Measurements from ENCODE around the gene GGT6.
A peak's percentile ranks its signal among the peaks of the same experiment; 100 is the strongest.
"Not testable (repeated sequence)": the region's sequence is repeated elsewhere in the genome, so short reads cannot be mapped to it uniquely, and the experiment has no call there.

The GGT6 gene, protein sequence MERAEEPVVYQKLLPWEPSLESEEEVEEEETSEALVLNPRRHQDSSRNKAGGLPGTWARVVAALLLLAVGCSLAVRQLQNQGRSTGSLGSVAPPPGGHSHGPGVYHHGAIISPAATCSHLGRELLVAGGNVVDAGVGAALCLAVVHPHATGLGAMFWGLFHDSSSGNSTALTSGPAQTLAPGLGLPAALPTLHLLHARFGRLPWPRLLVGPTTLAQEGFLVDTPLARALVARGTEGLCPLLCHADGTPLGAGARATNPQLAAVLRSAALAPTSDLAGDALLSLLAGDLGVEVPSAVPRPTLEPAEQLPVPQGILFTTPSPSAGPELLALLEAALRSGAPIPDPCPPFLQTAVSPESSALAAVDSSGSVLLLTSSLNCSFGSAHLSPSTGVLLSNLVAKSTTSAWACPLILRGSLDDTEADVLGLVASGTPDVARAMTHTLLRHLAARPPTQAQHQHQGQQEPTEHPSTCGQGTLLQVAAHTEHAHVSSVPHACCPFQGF

DNA sequence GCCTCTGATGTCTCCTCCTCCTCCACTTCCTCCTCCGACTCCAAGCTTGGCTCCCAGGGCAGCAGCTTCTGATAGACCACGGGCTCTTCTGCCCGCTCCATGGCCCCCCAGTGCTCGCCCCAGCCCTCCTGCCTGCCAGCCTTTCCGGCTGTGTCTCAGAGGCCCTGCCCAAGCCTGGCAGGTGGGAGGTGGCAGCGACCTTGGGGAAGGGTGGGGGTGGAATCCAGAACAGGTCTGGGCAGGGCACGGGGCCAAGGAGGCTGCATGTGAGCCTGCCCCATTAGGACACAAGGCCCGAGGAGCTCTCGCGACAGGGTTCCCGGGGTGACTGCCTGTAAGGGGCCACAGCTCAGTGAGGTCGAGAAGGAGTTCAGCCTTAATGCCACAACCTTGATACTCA, at the start of gene GGT6:
Gene GGT6, minus strand, starts transcription at position 157 of the 400 bp plus-strand sequence. Its CDS starts 56 bp downstream, at position 101.
- no peak for ATAC-seq

DNA sequence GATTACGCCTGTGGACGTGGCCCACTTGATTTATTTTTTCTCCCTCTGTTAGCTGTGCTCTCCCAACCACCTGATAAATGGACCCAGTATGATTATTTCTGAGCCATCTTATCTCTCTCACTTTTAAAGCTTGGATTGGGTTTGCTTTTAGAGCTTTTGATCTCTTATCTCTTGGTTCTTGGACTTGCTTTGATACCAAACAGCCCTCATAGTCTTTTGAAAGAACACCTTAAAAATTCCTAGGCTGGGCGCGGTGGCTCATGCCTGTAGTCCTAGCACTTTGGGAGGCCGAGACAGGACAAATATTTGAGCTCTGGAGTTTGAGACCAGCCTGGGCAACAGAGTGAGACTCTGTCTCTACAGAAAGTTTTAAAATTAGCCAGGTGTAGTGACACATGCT, 49.8 kb upstream of the GGT6 start:
- ATAC-seq, result no peak

DNA sequence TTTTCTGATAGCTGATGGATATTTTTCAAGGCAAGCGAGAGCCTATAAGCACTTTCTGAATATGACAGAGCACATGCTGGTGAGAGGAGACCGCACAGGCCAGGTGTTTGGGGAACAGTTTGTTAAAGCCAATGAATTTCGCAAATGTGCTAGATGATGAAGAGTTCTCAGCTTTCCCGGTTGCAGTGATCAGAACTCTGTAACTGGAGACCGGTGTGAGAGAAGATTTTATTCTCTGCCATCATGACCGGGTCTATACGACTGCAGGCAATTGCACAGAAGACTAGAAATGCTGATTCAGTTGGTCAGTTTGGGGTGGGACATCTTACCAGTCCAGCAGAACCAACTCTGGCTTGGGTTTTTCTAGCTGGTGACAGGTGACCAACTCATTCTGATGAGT, 49.4 kb upstream of the GGT6 start:
- ATAC-seq, result no peak

- ATAC-seq, result no peak
Measured at GRCh38 chr17:4607773-4608187, 47.4 kb upstream of the GGT6 start.

DNA sequence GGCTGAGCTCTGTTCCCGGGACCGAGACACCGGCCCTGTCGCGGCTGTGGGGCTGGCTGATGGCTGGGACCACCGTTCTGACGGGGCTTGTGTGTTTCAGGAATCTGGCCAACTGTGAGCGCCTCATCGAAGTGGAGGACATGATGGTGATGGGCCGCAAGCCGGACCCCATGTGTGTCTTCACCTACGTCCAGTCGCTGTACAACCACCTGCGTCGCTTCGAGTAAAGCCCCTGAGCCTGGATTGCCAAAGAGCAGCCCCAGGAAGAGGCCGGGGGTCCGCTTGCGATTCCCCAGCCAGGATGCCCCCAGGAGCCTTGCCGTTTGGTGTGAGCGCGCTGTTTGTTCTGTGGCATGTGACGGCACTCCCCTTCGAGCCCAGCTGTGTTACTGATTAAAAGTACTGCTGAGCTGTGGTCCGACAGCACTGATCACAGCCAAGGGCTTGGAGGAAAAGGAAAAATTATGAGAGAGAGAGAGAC, 46.9 kb upstream of the GGT6 start:
- ATAC-seq, result no peak

DNA sequence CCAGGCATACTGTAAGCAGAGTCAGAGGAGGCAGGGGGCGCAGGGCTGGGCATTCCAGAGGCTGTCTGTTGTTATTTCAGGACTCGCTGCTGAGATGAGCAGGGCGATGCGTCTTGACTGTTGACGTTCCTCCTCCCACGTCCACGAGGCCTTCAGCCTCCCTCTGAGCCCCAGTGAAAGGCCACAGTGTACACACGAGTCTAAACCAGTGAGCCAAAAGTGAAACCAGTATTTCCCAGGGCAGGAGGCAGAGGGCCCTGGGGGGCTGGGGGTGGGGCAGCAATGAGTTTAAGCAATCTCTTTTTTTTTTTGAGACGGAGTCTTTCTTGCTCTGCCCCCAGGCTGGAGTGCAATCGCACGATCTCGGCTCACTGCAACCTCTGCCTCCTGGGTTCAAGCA, 45.4 kb upstream of the GGT6 start:
- no peak for ATAC-seq

DNA sequence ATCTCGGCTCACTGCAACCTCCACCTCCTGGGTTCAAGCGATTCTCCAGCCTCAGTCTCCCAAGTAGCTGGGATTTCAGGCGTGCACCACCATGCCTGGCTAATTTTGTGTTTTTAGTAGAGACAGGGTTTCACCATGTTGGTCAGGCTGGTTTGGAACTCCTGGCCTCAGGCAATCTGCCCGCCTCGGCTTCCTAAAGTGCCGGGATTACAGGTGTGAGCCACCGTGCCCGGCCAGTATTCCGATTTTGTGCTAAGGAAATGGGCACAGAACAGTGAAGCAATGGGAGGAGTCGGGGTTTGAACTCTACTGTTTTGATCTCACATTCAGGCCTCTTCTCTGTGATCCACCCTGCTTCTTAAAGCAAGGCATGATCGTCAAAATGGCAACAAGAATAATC, 44.4 kb upstream of the GGT6 start:
- not testable (repeated sequence) for ATAC-seq

- ATAC-seq, result no peak
Measured at GRCh38 chr17:4604111-4604644, 43.8 kb upstream of the GGT6 start.

GRCh38 chr17:4602041-4602440, 41.7 kb upstream of the GGT6 start:
- no peak for ATAC-seq

DNA sequence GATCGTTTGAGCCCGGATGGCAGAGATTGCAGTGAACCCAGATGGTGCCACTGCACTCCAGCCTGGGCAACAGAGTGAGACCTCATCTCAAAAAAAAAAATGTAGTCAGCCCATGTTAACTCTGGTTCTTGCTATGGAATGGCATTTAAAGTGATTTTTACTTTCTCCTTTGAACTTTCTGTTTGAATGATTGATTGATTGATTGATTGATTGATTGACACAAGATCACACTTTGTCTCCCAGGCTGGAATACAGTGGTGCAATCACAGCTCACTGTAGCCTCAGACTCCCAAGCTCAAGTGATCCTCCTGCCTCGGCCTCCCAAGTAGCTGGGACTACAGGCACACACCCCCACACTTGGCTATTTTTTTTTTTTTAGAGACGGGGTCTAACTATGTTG, 40.9 kb upstream of the GGT6 start:
- ATAC-seq, result no peak

GRCh38 chr17:4600563-4600962, 40.2 kb upstream of the GGT6 start:
- no peak for ATAC-seq

DNA sequence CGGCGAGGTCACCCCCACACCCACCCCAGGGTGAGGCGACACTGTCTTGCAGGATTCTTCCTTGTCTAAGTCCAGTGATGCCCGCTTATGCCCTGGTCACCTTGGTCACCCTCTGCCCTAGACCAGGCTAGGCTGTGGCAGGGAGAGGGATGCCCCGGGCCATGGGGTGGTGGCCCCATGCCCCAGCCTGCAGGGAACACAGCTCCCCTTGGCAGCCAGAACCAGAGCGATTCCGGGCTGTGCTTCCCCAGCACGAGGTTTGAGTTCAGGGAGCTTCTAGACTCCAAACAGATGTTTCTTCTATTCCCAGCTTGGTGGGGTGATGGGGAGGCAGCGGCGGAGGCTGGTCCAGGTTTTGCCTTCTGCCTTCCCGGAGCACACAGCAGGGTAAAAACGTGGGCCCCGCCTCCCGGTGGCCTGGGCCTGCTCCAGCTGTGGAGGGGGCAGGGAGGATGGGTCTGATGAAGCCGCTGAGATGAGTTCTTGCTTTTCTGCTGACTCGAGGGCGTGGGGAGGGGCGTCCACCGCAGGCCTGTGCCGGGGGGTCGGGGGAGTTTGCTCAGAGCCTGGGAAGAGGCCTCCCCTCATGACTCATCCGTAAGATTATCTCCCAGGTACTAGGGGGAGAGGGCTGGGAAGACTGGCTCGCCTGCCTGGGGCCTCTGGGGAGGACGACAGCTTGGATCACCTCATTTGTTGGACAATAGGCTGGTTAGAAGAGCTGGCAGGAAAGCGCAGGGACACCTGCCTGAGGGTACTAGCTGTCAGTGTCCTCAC, 39.3 kb upstream of the GGT6 start:
- ATAC-seq, result no peak

DNA sequence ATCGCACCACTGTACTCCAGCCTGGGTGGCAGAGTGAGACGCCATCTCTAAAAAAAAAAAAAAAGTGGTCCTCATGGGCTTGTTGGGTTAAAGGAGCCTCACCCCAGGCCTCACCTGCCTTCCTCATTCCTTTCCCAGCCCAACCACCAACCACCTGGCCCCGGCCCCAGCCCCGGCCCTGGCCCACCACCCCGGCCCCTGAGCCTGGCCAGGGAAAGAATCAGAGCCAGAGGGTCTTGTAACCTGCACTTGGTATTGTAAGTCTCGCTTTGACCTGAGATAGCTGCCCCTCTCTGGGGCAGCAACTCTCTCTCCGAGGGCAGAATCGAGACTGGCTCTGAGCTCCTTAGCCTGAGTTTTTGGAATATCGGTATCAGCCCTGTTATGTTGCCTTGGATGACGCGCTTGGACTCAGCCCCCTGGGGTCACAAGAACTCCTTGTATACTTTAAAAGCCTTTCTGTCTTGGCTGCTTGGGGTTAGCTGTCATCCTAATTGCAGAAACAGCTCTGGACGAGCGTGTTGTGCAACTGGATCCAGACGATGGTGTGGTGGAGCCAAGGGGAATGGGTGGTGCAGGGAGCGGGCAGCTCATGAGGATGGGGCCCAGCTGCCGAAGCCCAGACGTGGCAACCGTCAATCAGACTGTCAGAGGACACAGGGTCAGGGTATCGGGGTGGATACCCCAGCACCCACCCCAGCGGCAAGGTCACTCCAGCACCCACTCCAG, 38.6 kb upstream of the GGT6 start:
- ATAC-seq, result no peak

DNA sequence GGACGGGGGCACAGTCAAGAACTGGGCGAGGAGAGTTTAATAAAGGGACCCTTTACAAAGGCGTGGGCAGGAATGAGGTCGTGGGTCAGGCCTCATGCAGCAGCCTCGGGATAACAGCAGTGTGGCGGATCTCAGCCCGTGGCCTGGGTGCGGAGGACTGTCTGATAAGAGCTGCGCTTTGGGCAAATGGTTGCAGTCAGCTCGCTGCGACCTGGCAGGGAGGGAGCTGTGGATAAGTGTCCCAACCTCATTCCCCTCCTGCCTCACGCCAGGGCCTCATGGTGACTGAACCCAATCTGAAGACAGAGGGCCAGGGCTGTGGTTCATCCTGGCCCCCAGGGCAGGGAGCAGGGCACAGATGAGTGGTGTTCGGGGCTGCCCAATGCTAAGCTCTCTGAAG, 37.6 kb upstream of the GGT6 start:
- no peak for ATAC-seq

- no peak for ATAC-seq
Measured at GRCh38 chr17:4596636-4597380, 36.4 kb upstream of the GGT6 start.

DNA sequence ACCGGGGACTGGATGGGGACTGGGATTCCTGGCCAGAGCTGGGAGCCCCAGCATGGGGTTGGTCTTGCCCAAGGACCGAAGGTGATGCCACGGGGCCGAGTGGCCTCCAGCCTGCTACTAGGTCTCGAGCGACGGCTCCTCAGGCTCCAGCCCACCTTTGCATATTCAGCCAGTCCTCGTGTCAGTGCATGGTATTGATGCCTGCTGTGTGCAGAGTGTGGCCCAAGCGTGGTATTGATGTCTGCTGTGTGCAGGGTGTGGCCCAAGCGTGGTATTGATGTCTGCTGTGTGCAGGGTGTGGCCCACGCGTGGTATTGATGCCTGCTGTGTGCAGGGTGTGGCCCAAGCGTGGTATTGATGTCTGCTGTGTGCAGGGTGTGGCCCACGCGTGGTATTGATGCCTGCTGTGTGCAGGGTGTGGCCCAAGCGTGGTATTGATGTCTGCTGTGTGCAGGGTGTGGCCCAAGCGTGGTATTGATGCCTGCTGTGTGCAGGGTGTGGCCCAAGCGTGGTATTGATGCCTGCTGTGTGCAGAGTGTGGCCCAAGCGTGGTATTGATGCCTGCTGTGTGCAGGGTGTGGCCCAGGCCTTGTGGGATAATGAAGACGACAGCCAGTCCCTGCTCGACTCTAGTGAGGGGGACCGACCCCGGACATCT, 35.4 kb upstream of the GGT6 start:
- not testable (repeated sequence) for ATAC-seq

DNA sequence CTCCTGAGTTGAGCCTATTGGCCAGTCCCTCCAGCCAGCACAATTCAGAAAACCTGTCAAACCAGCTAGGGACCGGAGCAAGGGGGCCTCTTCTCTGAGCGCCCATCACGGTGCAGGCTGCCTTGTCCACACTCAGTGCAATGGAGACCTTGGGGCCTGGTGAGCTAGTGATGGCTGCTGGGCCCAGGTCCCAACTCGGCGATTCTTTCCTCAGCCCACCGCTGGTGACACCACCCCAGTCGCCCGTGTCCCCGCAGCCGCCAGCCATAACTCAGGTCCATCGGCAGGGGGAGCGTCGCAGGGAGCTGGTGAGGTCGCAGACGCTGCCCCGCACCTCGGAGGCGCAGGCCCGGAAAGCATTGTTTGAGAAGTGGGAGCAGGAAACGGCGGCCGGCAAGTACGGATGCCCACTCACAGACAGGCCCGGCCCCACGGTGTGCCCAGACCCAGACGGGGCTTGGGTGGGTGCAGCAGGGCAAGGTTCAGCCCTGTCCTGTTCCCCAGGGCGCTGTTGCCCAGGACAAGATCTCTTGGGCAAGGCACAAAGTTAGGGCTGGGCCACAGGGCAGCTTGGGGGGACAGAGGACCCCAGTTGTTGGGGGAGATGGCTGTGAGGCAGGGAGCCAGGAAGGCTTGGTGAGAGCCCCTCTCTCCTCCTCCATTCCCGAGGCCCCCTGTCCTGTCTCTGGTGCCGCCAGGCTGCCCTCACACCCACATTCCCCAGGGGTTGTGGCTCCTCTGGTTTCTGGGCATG, 34.7 kb upstream of the GGT6 start:
- ATAC-seq, result peak; percentile 43 to 63

DNA sequence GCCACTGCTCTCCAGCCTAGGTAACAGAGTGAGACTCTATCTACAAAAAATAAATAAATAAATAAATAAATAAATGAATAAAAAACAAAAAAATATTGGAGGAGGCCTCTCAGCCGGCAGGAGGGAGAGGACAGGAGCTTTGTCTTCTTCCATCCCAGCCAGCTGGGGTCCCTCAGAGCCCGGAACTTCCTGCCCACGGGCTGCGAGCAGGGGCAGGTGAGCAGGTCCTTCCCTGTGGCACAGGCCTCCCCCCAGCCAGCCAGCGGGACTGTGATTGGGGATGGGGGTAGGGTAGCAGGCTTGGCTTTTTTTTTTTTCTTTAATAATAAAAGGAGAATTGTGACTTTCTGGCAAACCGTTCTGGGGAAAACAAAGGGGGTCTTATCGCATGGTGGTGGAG, 34.0 kb upstream of the GGT6 start:
- no peak for ATAC-seq

DNA sequence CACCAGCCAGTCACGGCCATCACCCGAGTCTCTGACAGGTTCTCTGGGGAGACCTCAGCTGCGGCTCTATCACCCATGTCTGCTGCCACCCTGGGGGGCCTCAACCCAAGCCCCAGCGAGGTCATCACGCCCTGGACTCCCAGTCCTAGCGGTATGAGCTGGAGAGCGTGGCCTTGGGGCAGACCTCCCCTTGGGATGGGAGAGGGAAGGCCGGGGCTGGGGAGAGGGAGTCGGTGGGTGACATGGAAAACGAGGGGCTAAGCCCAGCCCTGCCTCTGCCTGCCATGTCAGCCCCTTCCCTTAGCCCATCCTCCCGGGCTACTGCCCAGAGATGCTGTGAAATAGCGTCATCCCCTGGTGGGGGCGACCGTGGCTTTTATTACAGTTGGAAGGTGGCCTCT, 32.6 kb upstream of the GGT6 start:
- no peak for ATAC-seq

- no peak for ATAC-seq
Measured at GRCh38 chr17:4592240-4593005, 32.0 kb upstream of the GGT6 start.

Measured in activated CD4-positive, CD25-positive, alpha-beta regulatory T cell treated with anti-CD3 and anti-CD28 coated beads, Interleukin-2, amount 50 U/mL, for 24 hours (primary cell).